GM12878 (cell line): ENCODE data around the gene DSTYK.

Source experiments
- CREM ChIP-seq: IDR thresholded peaks from 2 replicates; pipeline ENCODE4 v1.6.1; 2014; ENCODE audit warnings: antibody characterized with exemption, low read depth
- FOXK2 ChIP-seq: fragments of 450-650 bp; IDR thresholded peaks from 2 replicates; pipeline ENCODE4 v1.6.1; 2017; ENCODE audit warnings: mild to moderate bottlenecking, moderate library complexity
- MAX ChIP-seq: IDR thresholded peaks from 2 replicates; pipeline ENCODE4 v1.6.1; 2012; ENCODE audit warnings: low read depth, low read length, improper control_type of control experiment
- MYC ChIP-seq: IDR thresholded peaks from 2 replicates; pipeline ENCODE4 v1.6.1; 2011; ENCODE audit warnings: mild to moderate bottlenecking, low read length, moderate library complexity, inconsistent platforms; ENCODE audit not compliant: insufficient read depth, insufficient replicate concordance, insufficient read length, severe bottlenecking
- NRF1 ChIP-seq: conservative IDR thresholded peaks from 2 replicates; pipeline ENCODE4 v1.6.1; 2011; ENCODE audit warnings: mild to moderate bottlenecking, low read depth, low read length, improper control_type of control experiment
- RAD51 ChIP-seq: fragments of 450-650 bp; IDR thresholded peaks from 2 replicates; pipeline ENCODE4 v1.6.1; 2016; ENCODE audit warnings: moderate library complexity, mild to moderate bottlenecking, inconsistent platforms
- SMC3 ChIP-seq: IDR thresholded peaks from 2 replicates; pipeline ENCODE4 v1.6.1; 2011; ENCODE audit warnings: low read length, improper control_type of control experiment, borderline replicate concordance
- TF ChIP-seq, protein P1 (sequence below): fragments of 450-650 bp; IDR thresholded peaks from 2 replicates; pipeline ENCODE4 v1.6.1; 2017; ENCODE audit warnings: mild to moderate bottlenecking
- TF ChIP-seq, protein P2 (sequence below), 3 experiments: IDR thresholded peaks in 2 of 3; conservative IDR thresholded peaks in 1 of 3; 2 replicates each; pipeline ENCODE4 v1.5.1; 2011; ENCODE audit warnings: low read depth in 3 of 3, low read length in 3 of 3, mild to moderate bottlenecking in 3 of 3, control low read depth in 2 of 3, moderate library complexity in 2 of 3, inconsistent platforms in 1 of 3, mixed read lengths in 1 of 3; ENCODE audit not compliant: control insufficient read depth in 2 of 3, insufficient read depth in 1 of 3; ENCODE audit errors: extremely low read depth in 1 of 3

GRCh38 chr1:205217418-205217817 is 5.9 kb upstream of the DSTYK start:
- TF ChIP-seq MYC (no peak), CREM (no peak), SMC3 (no peak), FOXK2 (no peak), NRF1 (no peak), MAX (no peak), RAD51 (no peak)
- TF ChIP-seq, protein P1, sequence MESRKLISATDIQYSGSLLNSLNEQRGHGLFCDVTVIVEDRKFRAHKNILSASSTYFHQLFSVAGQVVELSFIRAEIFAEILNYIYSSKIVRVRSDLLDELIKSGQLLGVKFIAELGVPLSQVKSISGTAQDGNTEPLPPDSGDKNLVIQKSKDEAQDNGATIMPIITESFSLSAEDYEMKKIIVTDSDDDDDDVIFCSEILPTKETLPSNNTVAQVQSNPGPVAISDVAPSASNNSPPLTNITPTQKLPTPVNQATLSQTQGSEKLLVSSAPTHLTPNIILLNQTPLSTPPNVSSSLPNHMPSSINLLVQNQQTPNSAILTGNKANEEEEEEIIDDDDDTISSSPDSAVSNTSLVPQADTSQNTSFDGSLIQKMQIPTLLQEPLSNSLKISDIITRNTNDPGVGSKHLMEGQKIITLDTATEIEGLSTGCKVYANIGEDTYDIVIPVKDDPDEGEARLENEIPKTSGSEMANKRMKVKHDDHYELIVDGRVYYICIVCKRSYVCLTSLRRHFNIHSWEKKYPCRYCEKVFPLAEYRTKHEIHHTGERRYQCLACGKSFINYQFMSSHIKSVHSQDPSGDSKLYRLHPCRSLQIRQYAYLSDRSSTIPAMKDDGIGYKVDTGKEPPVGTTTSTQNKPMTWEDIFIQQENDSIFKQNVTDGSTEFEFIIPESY, result no peak
- TF ChIP-seq, protein P2, sequence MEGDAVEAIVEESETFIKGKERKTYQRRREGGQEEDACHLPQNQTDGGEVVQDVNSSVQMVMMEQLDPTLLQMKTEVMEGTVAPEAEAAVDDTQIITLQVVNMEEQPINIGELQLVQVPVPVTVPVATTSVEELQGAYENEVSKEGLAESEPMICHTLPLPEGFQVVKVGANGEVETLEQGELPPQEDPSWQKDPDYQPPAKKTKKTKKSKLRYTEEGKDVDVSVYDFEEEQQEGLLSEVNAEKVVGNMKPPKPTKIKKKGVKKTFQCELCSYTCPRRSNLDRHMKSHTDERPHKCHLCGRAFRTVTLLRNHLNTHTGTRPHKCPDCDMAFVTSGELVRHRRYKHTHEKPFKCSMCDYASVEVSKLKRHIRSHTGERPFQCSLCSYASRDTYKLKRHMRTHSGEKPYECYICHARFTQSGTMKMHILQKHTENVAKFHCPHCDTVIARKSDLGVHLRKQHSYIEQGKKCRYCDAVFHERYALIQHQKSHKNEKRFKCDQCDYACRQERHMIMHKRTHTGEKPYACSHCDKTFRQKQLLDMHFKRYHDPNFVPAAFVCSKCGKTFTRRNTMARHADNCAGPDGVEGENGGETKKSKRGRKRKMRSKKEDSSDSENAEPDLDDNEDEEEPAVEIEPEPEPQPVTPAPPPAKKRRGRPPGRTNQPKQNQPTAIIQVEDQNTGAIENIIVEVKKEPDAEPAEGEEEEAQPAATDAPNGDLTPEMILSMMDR (IDR thresholded peaks at IDR 0.05 in 2 of 3, conservative IDR thresholded peaks at IDR 0.05 in 1 of 3; ENCODE audit: control insufficient read depth in 2 of 3, extremely low read depth in 1 of 3, insufficient read depth in 1 of 3, low read depth in 3 of 3, low read length in 3 of 3), result no peak
